GM21529 (cell line): Measurements from ENCODE around the gene HOXB8.

Source experiments
- ATAC-seq: cut with Tn5 transposase; IDR thresholded peaks from one replicate; pipeline ENCODE4 v1.9.1; 2021; ENCODE audit not compliant: unreplicated experiment

Gene HOXB8

DNA sequence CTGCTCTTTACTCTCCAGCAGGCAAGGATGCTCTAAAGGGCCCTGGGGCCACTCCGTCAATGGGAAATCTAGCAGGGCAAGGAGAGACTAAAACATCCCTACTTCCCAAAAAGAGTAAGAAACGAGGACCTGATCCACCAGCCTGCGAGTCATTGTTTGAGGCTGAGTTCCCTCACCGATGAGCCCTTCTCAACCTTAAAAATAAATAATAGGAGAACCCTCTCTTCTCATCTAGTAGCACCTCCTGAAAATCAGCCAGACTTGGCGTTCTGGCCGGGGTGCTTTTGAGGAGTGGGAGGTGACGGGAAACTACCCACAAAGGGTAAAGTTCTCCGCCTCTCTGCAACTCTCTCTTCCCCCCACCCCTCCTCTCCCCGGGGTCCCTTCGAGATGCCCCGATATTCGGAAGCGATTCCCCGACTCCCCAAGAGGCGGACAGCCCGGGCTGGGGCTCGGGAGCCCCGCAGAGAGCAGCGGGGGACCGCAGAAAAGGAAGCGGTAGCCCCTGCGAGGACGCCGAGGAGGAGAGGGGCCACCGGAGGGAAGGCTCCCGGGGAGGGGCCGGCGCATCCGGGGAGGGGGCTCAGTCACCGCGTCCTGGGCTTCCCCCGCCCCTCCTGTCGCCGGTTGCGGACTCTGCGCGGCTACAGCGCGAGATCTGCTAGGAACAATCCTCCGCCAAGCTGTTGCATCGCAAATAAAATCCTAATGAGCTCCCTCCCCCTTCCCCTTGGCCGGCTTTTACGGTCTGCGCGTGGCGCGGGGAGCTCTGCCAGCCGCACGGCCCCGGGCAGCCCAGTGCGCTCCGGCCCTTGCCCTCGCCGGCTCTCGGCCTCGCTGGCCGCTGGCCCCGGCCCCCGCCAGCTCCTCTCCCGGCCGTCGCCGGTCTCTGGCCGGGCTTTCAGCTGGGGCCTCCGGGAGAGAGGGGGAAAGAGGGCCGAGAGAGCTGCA lies 9.7 kb upstream of the HOXB8 start:
- ATAC-seq, result no peak

DNA sequence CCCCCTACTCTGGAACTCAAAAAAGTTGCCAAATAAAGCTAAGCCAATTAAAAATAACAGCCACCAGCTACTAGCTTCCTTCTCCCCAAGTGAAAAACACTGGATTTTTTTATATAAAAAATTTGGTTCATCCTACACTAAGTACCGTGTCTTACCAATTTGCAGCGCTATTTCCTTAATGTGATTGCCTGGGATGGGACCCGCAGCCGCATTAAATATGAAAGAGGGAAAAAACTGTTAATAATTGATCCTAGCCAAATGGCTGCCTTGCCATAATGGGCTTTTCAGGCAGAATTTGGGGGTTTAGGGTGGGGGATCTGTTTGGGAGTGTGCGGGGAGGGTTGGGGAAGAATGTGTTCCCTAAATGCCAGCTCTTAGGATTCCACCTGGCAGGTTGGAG lies 9.0 kb upstream of the HOXB8 start:
- ATAC-seq, result no peak

DNA sequence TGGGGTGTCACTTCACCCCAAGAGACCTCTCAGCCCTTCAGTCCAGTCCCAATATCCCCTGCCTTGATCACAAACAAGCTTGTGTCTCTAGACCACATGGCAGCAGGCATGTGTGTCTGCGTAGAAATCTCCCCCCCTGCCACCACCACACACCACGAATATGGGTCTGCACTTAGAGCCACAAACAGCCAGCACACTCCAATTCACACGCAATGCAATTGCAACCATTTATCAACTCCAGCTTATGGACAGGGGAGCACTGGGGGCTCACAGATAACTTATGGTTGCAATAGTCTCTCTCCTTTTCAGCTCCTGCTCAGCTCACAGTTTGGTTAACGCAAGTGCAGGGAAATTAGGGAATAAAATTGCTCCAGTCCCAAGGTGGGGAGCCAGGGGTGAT lies 8.5 kb upstream of the HOXB8 start:
- no peak for ATAC-seq

DNA sequence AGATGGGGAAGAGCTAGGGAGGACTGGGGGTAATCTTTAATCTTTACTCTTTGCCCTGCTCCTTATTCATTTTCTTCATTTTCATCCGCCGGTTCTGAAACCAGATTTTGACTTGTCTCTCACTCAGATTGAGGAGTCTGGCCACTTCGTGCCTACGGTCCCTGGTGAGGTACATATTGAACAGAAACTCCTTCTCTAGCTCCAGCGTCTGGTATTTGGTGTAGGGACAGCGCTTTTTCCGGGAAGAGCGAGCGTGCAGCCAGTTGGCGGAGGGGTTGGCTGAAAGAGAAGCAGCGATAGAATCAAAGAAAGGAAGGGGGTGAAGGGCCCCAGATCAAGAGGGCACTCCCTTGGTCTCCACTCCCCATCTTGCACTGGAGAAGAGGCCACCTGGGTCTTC lies 7.8 kb upstream of the HOXB8 start:
- no peak for ATAC-seq

DNA sequence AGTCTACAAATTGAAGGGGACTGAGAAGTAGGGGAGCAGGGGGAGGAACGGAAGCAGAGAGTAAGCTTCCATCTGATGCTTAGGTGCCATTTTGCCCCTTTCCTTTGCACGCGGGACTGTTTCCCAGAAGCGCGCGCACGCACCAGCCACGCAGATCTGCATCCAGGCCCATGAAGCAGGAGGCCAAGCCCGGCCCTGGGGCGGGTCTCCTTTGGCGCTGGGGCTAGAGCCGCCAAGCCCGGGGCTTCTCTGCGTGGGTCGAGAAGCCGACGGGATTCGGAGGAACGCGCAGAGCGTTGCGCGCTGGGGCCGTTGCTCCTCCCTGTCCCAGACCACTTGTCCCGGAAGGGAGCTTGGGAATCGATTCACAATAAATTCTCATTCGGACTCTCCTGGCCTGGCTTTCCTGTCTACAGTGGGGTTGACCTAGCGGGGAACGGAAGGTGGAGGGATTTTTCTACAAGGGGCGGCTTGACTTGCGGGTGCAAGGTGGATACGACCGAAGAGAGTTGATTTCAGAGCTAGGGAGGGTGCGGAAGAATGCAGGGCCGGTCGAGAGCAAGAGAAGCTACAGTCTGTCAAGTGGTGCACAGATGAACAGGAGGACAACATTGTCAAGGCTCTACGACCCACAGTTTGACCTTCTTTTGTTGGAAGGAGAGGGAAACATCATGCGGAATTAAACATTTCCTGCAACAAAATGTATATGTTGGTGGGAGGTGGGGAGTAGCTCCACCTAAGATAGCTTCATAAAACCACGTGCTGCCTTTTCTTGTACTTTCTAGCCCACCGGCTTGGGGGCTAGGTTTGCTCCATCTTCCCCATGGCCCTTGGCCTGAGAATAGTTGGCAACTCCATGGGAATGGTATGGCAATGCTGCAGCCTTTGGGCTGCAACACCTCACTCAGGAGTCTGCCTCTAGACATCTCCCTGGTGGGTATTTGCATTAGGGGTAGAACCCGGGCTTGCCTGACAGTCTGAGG lies 6.6 kb upstream of the HOXB8 start:
- ATAC-seq, result no peak

DNA sequence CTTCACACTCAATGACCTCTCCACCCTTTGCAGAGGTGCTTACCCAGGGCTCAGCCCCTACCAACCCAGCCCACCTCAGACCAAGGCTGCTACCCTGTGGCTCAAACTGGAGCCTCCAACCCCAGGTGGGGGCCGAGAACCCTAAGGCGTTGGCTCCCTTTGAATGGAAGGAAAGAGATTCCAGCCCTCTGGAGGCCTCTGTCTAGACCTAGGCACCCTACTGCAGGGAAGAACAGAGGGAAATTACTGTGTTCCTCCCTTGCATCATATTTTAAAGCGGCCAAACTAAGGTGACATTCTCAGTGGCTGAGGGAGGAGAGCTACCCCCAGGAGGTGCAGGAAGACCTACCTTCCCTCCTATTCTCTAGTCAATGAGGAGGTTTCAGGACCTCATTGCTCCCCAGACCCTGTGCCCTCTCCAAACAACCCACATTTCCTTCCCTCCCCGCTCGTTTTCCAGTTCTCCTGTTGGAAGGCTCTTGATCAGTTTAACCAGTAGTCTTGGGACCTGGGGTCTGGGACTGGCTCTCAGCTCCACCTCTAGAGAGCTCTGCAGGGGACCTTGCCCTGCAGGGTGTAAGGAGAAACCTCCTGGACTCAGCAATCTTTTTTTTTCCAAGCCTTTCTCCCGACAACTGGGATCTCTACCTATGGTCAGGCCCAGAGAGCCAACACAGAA lies 5.5 kb upstream of the HOXB8 start:
- ATAC-seq, result no peak

DNA sequence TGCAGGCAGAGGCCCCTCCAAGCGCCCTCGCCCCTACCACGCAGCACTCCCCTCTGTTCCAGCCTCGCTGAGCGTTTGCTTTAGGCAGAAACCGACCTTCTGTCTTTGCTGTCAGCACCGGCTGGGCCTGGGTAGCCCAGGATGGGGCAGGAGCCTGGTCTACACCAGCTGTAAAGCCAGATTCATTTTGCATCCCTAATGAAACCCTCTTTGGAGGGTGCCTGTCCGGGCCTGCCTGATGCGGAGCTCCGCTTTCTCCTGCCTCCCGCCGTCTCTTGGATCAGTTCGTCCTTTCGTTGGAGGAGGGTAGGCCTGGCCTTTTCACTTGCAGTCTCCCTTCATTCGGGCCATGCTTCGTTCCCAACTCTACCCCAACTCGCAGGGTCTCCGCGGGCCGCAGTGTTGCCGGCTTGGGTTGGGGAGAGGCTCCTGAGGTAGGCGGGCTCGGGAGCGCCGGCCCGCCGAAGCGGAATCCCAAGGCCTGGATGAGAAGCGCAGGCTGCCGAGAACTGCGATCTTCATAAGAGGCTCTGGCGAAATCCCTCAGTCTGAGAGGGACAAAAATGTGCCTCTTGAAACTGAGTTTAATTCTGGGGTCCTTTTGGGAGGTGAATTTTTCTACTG lies 4.8 kb upstream of the HOXB8 start:
- no peak for ATAC-seq

DNA sequence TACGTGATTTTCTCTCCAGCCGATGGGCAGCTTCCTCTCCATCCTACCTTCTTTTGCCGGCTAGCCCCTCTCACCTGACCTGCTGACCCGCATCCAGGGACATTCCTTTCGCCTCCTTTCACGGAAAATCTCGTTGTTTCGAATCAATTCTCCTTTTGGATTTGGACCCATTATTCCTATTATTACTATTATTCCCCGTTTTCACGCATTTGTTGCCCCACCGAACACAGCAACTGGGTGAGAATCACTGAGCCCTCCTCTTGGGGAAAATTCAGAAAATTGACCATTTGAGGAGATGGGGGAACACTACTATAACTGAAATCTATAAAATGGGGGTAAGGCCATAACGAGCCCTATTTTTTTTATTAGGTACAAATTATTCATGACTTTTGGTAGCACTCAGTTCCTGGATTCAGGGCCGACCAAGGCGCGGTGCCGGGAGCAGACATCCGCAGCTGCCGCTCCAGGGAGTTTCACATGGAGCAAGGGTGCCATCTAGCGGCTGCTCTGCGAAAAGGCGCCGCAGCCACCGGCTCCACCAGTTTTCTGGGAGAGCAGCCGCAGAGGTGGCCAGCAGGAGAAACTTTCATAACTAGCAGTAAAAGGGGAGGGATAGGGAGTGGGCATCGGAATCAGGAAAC lies 3.3 kb upstream of the HOXB8 start:
- ATAC-seq, result no peak

DNA sequence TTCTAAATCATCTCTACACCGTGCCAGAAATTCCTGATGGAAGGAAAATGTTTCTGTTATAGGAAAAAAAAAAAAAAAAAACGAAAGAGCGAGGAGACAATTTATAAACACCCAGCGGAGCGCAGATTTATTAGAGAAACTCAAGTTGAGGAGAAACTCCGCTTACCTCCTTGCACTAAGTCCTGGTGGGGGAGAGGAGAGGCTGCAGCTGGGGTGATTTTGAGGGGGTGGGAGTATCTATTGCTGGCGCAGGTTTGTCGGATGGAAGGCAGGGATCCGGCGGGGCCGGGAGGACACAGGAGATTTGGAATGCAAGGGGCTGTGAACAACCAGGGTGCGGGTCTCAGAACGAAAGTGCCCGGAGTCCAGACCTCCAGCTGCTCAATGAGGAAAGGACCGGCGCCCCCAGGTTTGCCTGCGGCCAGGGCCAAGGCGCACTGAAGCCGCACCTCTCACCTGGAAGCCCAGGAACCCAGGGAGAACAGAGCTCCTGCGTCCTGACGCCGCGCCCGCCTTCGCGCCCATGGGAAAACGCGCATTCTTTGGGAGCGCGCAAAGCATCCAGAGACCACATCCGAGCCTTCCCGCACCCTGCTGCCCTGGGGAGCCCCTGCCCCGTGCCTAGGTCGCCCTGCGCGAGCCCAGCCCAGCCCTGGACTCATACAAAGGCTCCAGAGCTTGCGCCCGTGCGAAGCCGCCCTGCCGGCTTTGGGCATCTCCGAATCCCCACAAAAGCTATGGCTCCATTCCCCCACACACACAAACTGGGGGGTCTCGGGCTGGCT lies 2.6 kb upstream of the HOXB8 start:
- ATAC-seq, result no peak

DNA sequence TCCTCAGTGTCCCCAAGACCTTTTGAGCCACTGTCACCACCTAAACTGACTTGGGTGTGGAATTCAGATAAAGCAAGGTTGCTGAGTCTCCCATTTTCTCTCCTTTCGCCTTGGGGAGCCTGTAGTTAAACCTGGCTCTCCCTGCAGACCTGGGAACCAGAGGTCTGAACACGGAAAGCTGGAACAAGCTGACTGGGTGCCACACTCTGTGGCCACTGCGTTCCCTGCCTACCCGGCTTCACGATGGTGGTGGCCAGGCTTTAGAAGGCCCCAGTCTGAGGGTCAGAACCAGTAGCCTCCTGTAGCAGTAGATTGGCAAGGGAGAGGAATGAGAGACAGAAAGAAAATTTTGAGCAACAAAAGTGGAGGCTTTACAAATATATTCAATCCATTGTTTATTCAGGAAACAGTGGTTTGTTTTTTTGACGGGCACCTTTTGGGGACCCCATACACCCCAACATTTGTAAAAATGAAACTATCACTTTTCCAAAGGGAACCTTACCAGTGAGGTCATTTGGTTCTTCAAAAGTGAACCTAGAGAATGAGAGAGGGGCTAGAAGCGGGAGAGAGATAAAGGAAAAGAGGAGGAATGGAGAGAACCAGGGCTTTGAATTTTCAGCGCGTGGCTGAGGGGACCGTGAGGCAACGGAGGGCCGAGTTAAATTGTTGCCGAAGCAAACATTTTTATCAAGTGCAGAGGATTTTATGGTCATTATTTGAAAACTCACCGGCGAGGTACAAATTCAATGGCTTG lies 1.8 kb upstream of the HOXB8 start:
- ATAC-seq, result no peak

DNA sequence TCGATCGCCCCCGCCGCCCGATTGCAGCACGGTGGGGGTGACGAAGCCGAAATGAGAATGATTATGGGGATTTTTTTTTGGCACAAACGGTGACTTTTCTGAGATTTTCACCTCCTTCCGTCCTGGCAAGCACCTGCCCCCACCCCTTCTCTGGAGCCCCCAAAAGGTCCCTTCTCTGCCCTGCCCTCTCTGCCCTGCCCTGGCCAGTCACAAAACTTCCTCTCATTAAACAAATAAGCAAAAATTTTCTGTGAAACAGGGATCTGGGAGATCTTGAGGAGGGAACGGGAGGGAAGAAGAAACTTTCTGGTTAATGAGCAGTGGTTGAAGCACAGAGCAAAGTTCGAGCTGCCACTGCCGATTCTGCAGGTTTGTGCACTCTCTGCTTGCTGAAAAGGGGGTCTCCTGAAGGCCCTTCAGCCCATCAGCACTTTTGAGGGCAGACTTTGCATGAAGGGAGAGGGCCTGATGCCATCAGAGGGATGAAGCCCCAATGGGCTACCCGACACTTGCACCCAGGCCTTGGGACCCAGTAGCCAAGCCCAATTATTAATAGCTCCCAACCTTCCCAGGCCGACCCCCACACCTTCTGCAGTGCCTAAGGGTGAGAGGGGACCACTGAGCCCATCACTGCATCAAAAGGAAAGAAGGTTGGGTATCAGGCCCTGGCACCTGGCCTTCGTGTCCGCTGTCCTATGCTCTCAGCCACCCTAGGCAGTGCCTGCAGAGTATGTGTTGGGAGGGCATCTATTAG lies 1.0 kb upstream of the HOXB8 start:
- no peak for ATAC-seq

DNA sequence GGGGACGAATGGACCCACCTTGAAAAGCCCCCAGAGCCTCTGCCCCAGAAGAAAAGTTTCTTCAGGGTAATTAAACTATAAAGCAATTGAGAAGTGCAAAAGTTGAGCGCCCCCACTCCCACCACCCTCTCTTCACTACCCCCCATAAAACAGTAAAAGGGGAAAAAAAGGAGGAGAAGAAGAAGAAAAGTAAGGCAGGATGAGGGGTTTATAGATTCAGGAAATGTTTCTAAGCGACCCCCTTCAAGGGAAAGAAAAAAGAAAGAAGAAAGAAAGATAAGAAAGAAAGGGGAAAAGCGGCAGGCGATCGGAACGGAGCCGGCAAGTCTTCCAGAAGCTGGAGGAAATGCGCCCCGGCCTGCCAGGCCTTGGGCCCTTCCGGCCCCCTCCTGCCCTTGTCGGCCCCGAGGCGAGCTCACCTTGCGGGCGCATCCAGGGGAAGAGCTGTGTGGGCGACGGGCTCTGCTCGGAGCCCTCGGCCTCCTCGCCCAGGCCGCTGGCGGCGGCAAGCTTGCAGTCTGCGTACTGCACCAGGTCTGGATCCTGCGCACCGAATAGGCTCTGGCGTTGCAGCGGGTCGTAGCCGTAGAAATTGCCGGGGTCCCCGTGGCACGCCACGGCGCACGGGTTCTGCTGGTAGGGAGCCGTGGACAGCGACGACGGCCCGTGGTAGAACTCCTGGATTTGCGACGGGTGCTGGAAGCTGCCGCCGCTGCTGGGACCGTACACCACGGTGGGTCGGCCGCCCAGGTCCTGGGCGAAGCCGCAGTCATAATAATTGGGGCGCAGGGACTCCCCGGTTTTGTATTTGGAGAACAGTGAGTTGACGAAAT lies 1.0 kb downstream of the HOXB8 start:
- ATAC-seq, result no peak

DNA sequence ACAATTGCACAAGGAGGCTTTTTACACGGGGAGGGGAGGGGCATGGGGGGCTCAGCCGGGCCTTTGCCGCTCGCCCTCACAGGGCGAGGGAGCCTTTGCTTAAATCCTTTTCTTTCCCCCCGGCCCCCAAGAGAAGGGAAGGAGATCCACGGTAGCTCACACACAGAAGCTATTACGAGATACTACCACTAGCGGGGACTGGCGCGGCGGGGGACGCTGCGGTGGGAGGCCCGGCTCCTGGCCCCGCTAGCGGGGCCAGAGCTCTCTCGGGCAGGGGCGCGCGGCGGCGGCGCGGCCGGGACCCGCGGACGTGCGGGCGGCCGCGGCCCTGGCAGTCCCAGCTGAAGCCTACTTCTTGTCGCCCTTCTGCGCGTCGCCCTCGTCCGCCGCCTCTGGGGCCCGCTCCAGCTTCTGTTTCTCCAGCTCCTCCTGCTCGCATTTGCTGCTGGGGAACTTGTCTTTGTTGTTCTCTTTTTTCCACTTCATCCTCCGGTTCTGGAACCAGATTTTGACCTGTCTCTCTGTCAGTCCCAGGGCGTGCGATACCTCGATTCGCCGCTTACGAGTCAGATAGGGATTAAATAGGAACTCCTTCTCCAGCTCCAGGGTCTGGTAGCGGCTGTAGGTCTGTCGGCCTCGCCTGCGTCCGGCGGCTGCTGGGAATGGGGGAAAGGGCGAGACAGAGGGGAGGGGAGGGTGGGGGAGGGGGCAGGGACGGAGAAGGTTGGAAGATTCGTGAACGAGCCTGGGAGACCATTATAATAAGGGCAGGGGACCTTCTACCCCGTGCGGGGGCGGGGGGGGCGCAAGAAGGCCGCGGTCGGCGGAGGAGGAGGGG lies 2.0 kb downstream of the HOXB8 start:
- no peak for ATAC-seq

DNA sequence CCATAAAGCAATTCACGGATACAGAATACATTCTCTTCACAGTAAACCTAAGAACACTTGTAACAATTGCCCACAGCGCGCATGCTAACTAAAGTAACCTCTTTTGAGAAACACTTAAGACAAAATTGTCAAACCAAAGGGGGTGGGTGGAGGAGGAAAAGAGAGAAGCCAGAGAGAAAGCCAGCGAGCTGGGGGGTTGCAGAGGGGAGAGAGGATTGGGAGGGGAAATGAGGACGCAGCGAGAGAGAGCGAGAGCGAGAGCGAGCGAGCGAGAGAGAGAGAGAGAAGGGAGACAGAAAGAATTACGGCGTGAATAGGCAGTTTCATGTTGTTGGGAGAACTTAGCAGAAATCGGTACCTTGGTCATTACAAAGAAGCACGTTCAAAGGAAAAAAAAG lies 2.6 kb downstream of the HOXB8 start:
- ATAC-seq, result no peak

DNA sequence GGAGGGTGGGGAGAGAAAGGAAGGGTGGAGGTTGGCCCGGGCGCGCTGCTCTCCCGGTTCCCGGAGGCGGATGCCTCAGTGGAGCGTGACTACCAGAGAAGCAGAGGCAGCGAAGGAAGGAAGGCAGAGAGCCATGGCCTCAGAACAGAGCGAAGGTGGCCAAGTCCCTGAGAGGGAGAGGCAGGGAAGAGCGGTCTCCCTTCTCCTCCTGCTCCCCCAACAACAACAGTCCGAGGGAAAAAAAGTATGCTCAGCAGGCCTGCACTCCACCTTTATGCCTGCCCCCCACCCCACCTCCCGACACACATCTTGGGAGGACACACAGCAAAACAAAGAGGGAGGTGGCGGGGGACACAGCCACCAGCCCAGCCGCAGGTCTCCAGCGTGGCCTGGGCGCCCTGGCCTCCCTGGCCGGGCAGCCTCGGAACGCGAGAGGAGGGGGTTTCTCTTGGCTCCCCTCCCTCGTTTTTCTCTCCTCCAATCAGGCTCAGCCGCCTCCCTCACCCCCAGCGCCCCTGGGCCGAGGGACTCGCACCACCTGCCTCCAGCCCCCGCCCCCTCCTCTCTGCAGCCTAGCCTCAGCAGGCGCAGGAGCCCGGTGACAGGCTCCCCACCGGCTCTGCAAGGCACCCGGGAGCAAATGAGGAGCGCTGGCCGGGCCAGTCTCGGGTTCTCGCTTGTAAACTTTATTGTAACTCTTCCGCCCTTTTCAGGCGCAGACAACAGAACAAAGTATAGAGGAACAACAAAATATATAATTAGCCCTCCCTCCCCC lies 3.2 kb downstream of the HOXB8 start:
- no peak for ATAC-seq

DNA sequence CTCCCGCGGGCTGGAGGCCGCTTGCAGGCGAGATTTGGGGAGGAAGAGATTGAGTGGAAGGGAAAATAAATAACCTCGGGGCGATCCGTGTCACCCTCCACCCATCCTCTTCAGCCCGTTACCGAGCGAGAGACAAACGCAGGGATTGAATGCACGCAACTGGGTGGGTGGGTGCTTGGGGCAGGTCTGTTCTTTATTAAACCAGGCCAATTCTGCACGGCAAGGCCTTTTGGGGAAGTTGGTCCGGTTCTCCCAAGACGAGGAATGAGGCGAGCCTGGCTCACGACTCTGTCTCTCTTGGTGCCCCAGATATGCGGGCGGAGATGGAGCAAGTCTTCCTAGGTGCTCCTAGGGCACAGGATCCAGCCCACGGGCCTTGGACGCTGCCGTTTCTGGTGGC lies 3.9 kb downstream of the HOXB8 start:
- ATAC-seq, result no peak
